ENCODE results near the gene CHST5. TPM values are rescaled to one million over a fixed set of nuclear protein-coding genes. Genes with fewer than 3 reads are reported as not detected.

The CHST5 gene
- total and polyA plus RNA-seq, 9 of the 15 experiments (the other 6 are each of a cell fraction or from before 2014, with no cell fraction given): 0.06 to 0.21 (median 0.14) TPM; not detected in 5

GRCh38 chr16:75494661-75495075, 41.2 kb downstream of the CHST5 start:
- POLR2A ChIA-PET: no interaction called here
- no peak for TF ChIP-seq MAFK (IDR thresholded peaks at IDR 0.05; ENCODE audit: low read length)
- TF ChIP-seq BHLHE40 (IDR thresholded peaks at IDR 0.05; ENCODE audit: low read length): no peak
- no peak for TF ChIP-seq NFIX (CRISPR knock-in tag; IDR thresholded peaks at IDR 0.05; ENCODE audit: low read depth)
- no peak for TF ChIP-seq CBFB (CRISPR knock-in tag; IDR thresholded peaks at IDR 0.05)
- TF ChIP-seq EHMT2 (IDR thresholded peaks at IDR 0.05): no peak
- no peak for TF ChIP-seq ZNF146 (CRISPR knock-in tag; IDR thresholded peaks at IDR 0.05; ENCODE audit: unreplicated experiment)
- TF ChIP-seq PHF21A (IDR thresholded peaks at IDR 0.05; ENCODE audit: borderline replicate concordance, low read depth): no peak
- TF ChIP-seq MTA1 (IDR thresholded peaks at IDR 0.05; ENCODE audit: borderline replicate concordance): no peak
- TF ChIP-seq ZNF586 (CRISPR knock-in tag; conservative IDR thresholded peaks at IDR 0.05): no peak
- no peak for TF ChIP-seq SREBF2 (CRISPR knock-in tag; IDR thresholded peaks at IDR 0.05)
- no peak for TF ChIP-seq KDM1A (IDR thresholded peaks at IDR 0.05)
- no peak for TF ChIP-seq ETS1 (conservative IDR thresholded peaks at IDR 0.05; ENCODE audit: control insufficient read depth, low read depth, low read length)
- TF ChIP-seq BRD4 (IDR thresholded peaks at IDR 0.05): no peak
- TF ChIP-seq USF1 (CRISPR knock-in tag; IDR thresholded peaks at IDR 0.05): no peak
- ATAC-seq: no peak

More at GRCh38 chr16:75494661-75495075, 41.2 kb downstream of the CHST5 start:
- H3K9me1 ChIP-seq (ENCODE audit: control insufficient read depth, insufficient read depth, low read length): no peaks in the 10 kb centered on the region
- no peak for FAIRE-seq
- no peak overlapping the region for H3K27ac ChIP-seq (ENCODE audit: extremely low read depth, low read depth, low read length)
- H2AFZ ChIP-seq (ENCODE audit: low read depth, low read length): no peak overlapping the region
- H3K4me1 ChIP-seq (replicated peaks in 1 of 2; ENCODE audit: control insufficient read depth in 2 of 2, insufficient read depth in 2 of 2, low read length in 2 of 2): peaks cover 0 to 16% of the 10 kb centered on the region in 2 experiments; a peak in 2 of 5 replicates
- WGBS (ENCODE audit: insufficient coverage, low coverage, missing lambda C conversion rate): 32% methylated on average over 22 of the region's 26 CpGs
- H3K9me3 ChIP-seq (replicated peaks; ENCODE audit: control insufficient read depth, insufficient read depth, low read depth, low read length): no peaks in the 10 kb centered on the region
- intact Hi-C loops (cut with micrococcal nuclease) (no loop called here), in situ Hi-C loops (cut with MboI) (no loop called here)
- no peaks in the 10 kb centered on the region for H3K36me3 ChIP-seq (ENCODE audit: control insufficient read depth, insufficient read depth, low read length)
- peaks cover 19 to 43% of the 10 kb centered on the region in 2 experiments for H3K27me3 ChIP-seq (ENCODE audit: control insufficient read depth in 2 of 2, insufficient read depth in 2 of 2, low read length in 2 of 2)
- no peak overlapping the region for H3K4me3 ChIP-seq
- DNase-seq (ENCODE audit: extremely low read depth in 1 of 4, low spot score in 3 of 4): no peak
- no TSS peak for BruUV-seq (replicated peaks)
- CTCF ChIA-PET (ENCODE audit: low intra/inter-chr PET ratio): no interaction called here
- no peaks in the 10 kb centered on the region for H4K20me1 ChIP-seq (replicated peaks; ENCODE audit: control insufficient read depth, insufficient read depth, low read length)
- H3K4me2 ChIP-seq (ENCODE audit: insufficient read depth, low read length): no peak overlapping the region
- no peaks in the 10 kb centered on the region for H3K79me2 ChIP-seq (ENCODE audit: control insufficient read depth, insufficient read depth, low read length)
- peak overlapping the region in 1 of 2 experiments; percentile 45; a peak in 2 of 4 replicates for H3K9ac ChIP-seq (ENCODE audit: insufficient read depth in 1 of 2, low read depth in 2 of 2, low read length in 2 of 2)

Data from K562 (cell line).